ENCODE results near the gene HSPA13. TPM values are rescaled to one million over a fixed set of nuclear protein-coding genes. Genes with fewer than 3 reads are reported as not detected.
"Not testable (repeated sequence)": the region's sequence is repeated elsewhere in the genome, so short reads cannot be mapped to it uniquely, and the experiment has no call there.

Gene HSPA13
- total and polyA plus RNA-seq, 2 donors = 12.1 to 71.8 TPM

DNA sequence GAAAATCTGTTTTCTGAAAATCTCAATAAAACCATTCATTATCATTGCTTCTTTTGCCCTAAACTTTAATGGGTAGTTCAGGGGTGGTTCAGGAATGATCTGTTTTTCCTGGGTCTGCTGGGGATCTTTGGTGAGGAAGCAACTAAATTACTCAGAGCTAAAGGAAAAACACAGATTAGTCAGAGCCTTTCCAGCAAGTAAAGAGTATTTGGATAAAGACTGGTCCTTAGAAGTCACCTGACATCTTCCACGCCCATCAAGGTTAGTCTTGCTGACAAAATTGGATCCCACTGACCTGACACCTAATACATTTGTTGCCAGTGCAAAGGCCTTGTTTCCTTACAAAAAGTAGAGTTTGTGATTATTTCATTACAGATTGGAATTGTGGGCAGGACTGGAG is 24.2 kb downstream of the HSPA13 start:
- H3K36me3 ChIP-seq (ENCODE audit: insufficient read depth) = no peaks in the 10 kb centered on the region
- H3K4me3 ChIP-seq (ENCODE audit: low read depth, low read length) = no peak overlapping the region
- H3K27ac ChIP-seq (ENCODE audit: low read depth) = no peak overlapping the region
- 80% methylated on average over 1 of the region's 1 CpG for WGBS
- DNase-seq (ENCODE audit: extremely low spot score) = no peak
- H3K4me1 ChIP-seq (ENCODE audit: insufficient read depth) = no peaks in the 10 kb centered on the region

DNA sequence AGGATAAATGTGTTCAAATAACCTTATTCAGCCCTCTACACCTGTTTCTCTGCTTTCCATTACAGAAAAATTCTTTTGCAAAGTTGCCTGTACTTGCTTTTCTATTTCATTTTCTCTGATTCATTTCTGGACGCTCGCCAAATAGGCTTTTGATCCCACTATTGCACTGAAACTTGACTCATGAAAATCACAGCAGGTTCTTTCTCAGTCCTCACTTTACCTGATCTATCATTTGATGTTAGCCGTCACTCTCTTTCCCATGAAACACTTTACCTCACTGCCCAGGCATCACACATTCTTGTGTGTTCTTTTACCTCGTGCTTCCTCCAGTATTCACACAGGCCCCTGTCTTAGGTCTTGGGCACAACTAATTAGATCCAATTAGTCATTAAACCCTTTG is 26.2 kb downstream of the HSPA13 start:
- WGBS = 72% methylated on average over 4 of the region's 4 CpGs
- Histone ChIP-seq H3K4me1 (ENCODE audit: insufficient read depth) (no peaks in the 10 kb centered on the region), H3K36me3 (ENCODE audit: insufficient read depth) (no peaks in the 10 kb centered on the region), H3K27ac (ENCODE audit: low read depth) (no peak overlapping the region), H3K4me3 (ENCODE audit: low read depth, low read length) (no peak overlapping the region)
- no peak for DNase-seq (ENCODE audit: extremely low spot score)

DNA sequence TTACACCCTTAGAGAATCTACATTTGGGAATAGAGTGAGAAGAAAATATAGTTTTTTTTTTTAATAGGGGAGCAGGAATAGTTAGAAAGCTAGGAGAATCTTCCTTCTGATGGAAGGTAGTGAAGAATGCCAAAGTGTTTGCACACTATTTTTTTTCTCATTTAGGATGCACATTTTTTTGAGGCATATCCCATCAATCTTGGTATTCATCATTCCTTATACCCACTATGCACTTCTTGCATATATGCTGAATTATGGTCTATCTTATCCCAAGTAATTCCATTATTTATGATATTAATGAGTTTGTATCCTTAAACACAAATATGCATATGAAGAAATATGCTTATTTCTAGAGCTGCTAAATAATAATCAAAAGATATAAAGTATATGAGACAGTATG is 28.4 kb downstream of the HSPA13 start:
- H3K4me3 ChIP-seq (ENCODE audit: low read depth, low read length) = no peak overlapping the region
- no peak for DNase-seq (ENCODE audit: extremely low spot score)
- H3K27ac ChIP-seq (ENCODE audit: low read depth) = no peak overlapping the region
- no peaks in the 10 kb centered on the region for H3K4me1 ChIP-seq (ENCODE audit: insufficient read depth)
- no peaks in the 10 kb centered on the region for H3K36me3 ChIP-seq (ENCODE audit: insufficient read depth)

DNA sequence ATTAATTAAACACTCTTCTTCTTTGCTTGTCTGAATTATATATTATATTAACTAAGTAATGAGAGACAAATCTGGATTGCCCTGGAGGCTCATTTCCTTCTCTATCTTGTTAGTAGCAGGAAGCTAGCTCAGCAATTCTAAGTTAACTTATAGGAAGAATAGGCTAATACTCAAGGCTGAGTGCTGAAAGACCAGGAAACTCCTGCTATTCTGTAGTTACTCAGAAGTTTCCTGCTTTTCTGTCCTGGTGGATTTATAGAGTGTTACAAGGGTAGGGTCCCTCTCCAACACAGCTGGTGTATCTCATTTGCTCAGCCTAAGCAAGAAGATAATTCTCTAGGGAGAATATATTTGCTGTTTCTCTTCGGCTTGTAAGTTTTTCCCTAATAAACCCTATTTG is 29.2 kb downstream of the HSPA13 start:
- 18% methylated on average over 1 of the region's 1 CpG for WGBS
- H3K36me3 ChIP-seq (ENCODE audit: insufficient read depth) = no peaks in the 10 kb centered on the region
- H3K27ac ChIP-seq (ENCODE audit: low read depth) = no peak overlapping the region
- no peaks in the 10 kb centered on the region for H3K4me1 ChIP-seq (ENCODE audit: insufficient read depth)
- DNase-seq (ENCODE audit: extremely low spot score) = no peak
- H3K4me3 ChIP-seq (ENCODE audit: low read depth, low read length) = no peak overlapping the region

DNA sequence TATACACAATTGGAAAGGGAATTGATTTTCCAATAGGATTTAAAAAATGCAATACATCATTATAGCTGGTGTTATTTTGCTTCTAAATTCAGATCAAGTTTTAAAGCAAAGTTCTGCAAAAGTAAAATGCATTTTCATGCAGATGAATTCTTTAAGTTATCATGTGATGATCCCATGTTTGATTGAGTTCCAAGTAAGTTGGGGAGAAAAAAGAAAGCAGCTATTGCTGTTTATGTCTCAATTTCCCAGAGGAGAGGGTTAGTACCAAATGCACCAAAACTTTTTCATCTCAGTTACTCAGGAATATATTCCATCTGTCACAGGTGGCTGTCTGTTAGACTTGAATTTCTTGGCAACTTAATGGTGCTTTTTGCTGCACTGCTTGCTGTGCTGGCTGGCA is 29.7 kb downstream of the HSPA13 start:
- Histone ChIP-seq H3K36me3 (ENCODE audit: insufficient read depth) (no peaks in the 10 kb centered on the region), H3K27ac (ENCODE audit: low read depth) (no peak overlapping the region)

DNA sequence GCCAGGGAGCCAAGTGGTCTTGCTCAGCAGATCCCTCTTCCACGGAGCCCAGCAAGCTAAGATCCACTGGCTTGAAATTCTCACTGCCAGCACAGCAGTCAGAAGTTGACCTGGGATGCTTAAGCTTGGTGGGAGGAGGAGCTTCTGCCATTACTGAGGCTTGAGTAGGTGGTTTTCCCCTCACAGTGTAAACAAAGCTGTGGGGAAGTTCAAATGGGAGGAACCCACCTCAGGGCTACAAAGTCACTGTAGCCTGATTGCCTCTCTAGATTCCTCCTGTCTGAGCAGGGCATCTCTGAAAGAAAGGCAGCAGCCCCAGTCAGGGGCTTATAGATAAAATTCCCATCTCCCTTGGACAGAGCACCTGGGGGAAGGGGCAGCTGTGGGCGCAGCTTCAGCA is 55.6 kb downstream of the HSPA13 start:
- H3K36me3 ChIP-seq (ENCODE audit: insufficient read depth); H3K4me3 ChIP-seq (ENCODE audit: low read depth, low read length); H3K27ac ChIP-seq (ENCODE audit: low read depth); H3K4me1 ChIP-seq (ENCODE audit: insufficient read depth); DNase-seq (ENCODE audit: extremely low spot score): not testable (repeated sequence)
- 72% methylated on average over 2 of the region's 2 CpGs for WGBS

More for the DNA sequence above, 29.7 kb downstream of the HSPA13 start:
- Histone ChIP-seq H3K4me3 (ENCODE audit: low read depth, low read length) (no peak overlapping the region), H3K4me1 (ENCODE audit: insufficient read depth) (no peaks in the 10 kb centered on the region)
- DNase-seq (ENCODE audit: extremely low spot score) = no peak

DNA sequence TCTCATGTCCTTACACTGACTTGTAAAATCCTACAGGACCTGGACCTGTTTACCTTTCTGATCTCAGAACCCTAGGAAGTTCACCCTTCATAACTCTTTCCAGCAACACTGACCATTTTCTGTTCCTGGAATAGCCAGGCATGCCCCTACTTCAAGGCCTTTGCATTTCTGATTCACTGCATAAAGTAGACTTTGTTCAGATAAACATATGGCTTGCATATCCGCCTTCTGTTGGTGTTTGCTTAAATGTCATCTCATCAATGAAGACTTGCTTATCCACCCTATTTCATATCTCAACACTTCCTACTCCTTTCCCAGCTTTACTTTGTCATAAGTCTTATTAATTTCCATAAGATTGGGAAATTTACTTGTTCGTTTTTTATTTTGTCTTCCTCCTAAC is 57.4 kb downstream of the HSPA13 start:
- H3K36me3 ChIP-seq (ENCODE audit: insufficient read depth) = no peaks in the 10 kb centered on the region
- H3K4me1 ChIP-seq (ENCODE audit: insufficient read depth) = no peaks in the 10 kb centered on the region
- 50% methylated on average over 2 of the region's 2 CpGs for WGBS
- no peak for DNase-seq (ENCODE audit: extremely low spot score)
- H3K27ac ChIP-seq (ENCODE audit: low read depth) = no peak overlapping the region
- H3K4me3 ChIP-seq (ENCODE audit: low read depth, low read length) = no peak overlapping the region

Other genes starting within 250 kb of the HSPA13 start
- gene LIPI, start 172.2 kb downstream of the HSPA13 start, total RNA-seq = not detected
- gene LIPI, start 172.2 kb downstream of the HSPA13 start, polyA plus RNA-seq = not detected
- 0.85 TPM for gene RBM11, start 167.0 kb downstream of the HSPA13 start, total RNA-seq
- 0.56 TPM for gene RBM11, start 167.0 kb downstream of the HSPA13 start, polyA plus RNA-seq
- 16.2 TPM for gene SAMSN1, start 163.2 kb upstream of the HSPA13 start, total RNA-seq
- gene SAMSN1, start 163.2 kb upstream of the HSPA13 start, polyA plus RNA-seq = 11.3 TPM

Data from urinary bladder (tissue), 4 donors.